HuH-7.5 (cell line): ENCODE measurements around the gene AFF1.

Experiments used
- DNase-seq: peaks from one replicate; pipeline ENCODE4 v3.0.0; 2011; ENCODE audit warnings: low spot score

Gene AFF1

GRCh38 chr4:86921608-86922252, 13.1 kb upstream of the AFF1 start:
- DNase-seq, result no peak

- no peak for DNase-seq
Measured at GRCh38 chr4:86924811-86925210, 10.0 kb upstream of the AFF1 start.

DNA sequence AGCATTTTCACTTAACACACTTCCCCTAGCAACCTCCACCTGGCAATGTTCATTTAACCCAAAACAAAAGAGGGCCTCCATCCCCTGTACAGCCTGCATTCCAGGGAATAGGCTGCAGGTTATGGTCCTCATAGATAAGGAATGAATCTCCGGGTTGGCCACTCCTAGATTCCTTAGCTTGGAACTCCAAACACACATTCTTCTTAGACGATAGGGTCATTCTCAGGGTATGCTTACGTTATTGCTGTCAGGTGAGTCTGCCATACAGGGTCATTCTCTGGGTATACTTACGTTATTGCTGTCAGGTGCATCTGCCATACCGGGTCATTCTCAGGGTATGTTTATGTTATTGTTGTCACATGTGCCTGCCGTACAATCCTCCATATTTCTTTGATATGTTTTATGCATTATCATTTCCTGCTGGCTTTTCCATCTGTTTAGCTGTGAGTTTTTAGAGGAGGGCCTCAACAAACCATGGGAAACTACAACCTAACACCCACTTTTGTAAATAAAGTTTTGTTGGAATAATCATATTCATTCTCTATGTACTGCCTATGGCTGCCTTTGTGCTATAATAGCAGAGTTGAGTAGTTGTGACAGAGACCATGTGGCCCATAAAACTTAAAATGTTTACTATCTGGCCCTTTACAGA, 8.2 kb upstream of the AFF1 start:
- no peak for DNase-seq

- DNase-seq, result peak; percentile 22
Measured at GRCh38 chr4:86927843-86928395, 6.9 kb upstream of the AFF1 start.

- DNase-seq, result no peak
Measured at GRCh38 chr4:86928400-86929255, 6.2 kb upstream of the AFF1 start.

GRCh38 chr4:86934147-86934770, 552 bp upstream of the AFF1 start:
- no peak for DNase-seq

- DNase-seq, result no peak
Measured at GRCh38 chr4:86935566-86935852, 698 bp downstream of the AFF1 start.

GRCh38 chr4:86935853-86936733, 1.3 kb downstream of the AFF1 start:
- DNase-seq, result peak; percentile 66

DNA sequence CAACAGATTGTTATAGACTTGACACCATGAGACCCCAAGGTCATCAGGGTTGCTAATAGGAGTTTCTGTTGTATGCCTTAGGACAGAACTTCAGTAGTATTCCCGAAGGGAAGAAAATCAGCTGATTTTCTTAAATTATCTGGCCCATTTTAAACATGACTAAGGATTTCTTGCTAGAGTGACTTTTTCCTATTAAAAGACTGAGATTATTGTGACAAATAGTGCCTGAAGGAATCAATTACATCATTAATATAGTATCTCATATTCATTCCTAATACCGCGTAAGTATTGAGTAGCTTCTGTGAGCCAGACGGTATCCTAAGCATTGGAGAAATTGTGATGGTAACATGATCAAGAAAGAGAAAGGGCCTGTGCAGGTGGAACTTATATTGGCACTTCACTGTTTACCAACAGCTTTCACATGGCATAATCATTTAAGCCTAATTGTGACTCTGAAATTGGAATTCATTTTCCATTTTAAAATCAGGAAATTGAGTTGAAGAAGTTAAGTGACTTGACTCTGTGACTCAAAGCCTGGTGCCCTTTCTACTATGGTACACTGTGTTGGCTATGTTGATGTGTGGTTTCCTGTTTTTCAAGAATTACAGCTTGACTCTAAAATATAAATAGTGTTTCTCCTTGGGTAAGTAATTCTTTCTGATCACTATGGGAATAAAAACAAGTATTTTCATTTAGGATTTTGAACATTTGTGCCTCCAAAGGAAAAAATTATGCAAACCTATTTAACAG, 4.1 kb downstream of the AFF1 start:
- DNase-seq, result no peak

DNA sequence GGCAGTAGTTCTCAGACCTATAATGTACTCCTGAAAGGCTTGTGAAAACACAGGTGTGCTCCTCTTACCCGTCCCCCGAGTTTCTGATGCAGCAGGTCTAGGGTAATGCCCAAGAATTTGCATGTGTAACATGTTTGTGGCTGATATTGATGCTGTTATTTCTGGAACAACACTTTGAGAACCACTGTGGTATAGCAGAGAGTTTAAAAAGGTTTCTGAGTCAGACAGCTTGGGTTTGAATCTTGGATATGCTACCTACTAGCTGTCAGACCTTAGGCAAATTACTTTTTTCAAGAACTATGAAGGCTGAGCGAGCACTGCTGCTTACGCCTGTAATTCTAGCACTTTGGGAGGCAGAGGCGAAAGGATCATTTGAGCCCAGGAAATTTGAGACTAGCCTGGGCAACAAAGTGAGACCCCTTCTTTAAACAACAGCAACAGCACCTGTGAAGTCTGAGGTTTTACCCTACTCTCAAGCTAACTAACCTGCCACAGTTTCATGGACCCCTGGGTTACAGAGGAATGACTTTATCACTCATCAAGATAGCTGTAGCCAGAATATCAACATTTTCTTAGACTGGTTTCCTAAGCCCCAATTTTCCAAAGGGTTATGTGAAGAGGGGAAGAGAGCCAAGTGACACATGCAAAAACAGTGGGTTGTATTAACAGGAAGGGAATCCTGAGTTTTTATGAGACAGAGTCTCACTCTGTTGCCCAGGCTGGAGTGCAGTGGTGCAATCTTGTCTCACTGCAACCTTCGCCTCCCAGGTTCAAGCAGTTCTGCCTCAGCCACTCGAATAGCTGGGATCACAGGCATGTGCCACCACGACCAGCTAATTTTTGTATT, 5.1 kb downstream of the AFF1 start:
- no peak for DNase-seq

- no peak for DNase-seq
Measured at GRCh38 chr4:86940920-86941460, 6.2 kb downstream of the AFF1 start.

DNA sequence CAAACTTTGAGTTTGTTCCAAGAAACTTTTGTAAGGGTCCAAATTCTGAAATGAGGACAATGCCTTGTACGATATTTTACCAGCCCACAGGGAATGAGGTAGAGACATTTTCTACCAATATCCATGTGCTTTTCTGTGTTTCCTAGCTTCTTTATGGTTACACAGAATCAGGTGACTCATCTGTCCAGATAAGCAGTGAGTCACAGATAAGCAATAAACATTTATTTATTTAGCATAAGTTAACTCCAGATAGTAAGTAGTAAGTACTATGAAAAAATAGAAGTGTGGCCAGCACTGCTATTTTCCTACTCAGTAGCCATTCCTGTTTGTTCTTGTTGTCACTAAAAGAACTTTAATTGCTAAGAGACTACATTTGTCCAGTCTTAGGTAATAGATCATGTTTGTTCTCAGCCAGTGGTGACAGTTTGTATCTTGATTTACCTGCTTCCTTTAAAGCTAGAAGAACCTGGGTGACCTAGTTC, 7.4 kb downstream of the AFF1 start:
- peak; percentile 24 for DNase-seq

- DNase-seq, result no peak
Measured at GRCh38 chr4:86944964-86945781, 10.4 kb downstream of the AFF1 start.

DNA sequence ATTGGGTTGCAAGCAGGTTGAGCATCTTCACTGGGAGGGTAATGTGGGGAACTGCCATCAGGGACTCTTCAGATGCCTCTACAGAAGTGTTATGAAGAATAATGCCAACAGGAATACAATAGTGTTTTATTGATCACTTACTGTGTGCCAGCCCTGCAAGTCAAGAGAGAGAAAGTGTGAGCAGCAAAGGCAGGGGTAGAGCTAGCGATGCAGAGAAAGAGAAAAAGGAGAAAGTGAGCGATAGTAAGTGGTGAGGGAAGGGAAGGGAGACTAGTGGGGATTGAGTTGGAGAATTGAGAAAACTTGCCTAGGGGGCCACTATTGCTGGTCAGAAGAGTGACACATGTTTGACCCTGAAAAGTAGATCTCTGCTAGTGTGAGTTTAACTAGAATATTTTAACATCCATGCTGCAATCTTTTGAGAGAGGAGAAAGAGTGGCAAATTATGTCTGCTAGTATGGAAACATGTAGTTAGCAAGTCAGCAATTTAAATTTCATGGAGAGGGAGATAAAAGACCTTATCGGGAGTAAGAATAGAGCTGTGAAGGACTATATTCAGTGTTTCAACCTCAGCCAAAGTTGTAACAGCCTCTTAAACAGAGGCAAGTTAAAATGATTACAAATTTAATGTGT, 12.2 kb downstream of the AFF1 start:
- no peak for DNase-seq

GRCh38 chr4:86947501-86948120, 12.8 kb downstream of the AFF1 start:
- DNase-seq, result no peak

GRCh38 chr4:86948276-86948675, 13.5 kb downstream of the AFF1 start:
- no peak for DNase-seq

- no peak for DNase-seq
Measured at GRCh38 chr4:86950831-86951525, 16.2 kb downstream of the AFF1 start.
